ENCODE results near the gene RBKS.

- TF ChIP-seq, protein P1, sequence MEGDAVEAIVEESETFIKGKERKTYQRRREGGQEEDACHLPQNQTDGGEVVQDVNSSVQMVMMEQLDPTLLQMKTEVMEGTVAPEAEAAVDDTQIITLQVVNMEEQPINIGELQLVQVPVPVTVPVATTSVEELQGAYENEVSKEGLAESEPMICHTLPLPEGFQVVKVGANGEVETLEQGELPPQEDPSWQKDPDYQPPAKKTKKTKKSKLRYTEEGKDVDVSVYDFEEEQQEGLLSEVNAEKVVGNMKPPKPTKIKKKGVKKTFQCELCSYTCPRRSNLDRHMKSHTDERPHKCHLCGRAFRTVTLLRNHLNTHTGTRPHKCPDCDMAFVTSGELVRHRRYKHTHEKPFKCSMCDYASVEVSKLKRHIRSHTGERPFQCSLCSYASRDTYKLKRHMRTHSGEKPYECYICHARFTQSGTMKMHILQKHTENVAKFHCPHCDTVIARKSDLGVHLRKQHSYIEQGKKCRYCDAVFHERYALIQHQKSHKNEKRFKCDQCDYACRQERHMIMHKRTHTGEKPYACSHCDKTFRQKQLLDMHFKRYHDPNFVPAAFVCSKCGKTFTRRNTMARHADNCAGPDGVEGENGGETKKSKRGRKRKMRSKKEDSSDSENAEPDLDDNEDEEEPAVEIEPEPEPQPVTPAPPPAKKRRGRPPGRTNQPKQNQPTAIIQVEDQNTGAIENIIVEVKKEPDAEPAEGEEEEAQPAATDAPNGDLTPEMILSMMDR (IDR thresholded peaks at IDR 0.05; ENCODE audit: insufficient read depth, low read depth, low read length) = no peak
- no peak for TF ChIP-seq EZH2 (IDR thresholded peaks at IDR 0.05; ENCODE audit: insufficient read depth, low read length)
Measured at GRCh38 chr2:27839022-27839618, 51.1 kb downstream of the RBKS start.

All from astrocyte (in vitro differentiated cells and primary cell).